ENCODE data around the gene PQBP1.
A peak's percentile ranks its signal among the peaks of the same experiment; 100 is the strongest.
"Not testable (repeated sequence)": the region's sequence is repeated elsewhere in the genome, so short reads cannot be mapped to it uniquely, and the experiment has no call there.

PQBP1 gene, protein sequence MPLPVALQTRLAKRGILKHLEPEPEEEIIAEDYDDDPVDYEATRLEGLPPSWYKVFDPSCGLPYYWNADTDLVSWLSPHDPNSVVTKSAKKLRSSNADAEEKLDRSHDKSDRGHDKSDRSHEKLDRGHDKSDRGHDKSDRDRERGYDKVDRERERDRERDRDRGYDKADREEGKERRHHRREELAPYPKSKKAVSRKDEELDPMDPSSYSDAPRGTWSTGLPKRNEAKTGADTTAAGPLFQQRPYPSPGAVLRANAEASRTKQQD

DNA sequence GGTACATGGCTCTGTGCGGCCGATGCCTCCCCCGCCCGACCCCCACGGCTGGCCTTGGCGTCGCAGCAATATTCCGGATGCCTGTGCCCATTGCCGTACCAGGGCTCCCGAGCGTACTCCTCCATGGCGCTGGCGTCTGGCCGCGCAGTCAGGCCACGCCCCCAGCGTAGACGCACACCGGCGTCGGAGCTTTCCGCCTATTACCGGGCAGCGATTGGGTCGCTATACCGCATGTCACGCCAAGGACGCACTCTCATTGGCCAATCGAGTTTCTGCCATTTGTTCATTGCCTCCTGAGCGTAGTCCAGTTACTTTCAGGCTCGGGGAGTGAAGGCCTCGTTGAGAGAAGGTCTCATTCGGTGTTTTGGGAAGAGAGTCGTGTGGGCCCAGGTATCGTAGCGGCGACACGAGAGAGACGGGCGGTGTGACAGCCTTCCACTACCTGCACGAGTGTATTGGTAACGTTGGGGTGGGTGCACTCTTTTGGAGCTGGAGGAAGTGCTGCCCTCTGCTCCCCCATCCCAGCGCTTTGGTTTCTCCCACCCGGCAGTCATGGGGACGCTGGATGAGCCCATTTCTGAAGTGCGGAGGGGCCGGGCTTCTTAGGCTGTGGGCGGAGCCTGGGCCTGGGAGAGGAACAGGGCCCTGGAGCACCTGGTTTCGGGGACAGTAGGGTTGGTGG lies at the start of gene PQBP1, which contains the start of gene TIMM17B:
PQBP1 (plus strand) TSS at position 306 of the 682 bp plus-strand sequence. CDS start 580 bp downstream, outside the sequence.
TIMM17B (minus strand) TSS at position 144 of the 682 bp plus-strand sequence; CDS start at position 125, 19 bp downstream.
- peak; percentile 92 for DNase-seq

DNA sequence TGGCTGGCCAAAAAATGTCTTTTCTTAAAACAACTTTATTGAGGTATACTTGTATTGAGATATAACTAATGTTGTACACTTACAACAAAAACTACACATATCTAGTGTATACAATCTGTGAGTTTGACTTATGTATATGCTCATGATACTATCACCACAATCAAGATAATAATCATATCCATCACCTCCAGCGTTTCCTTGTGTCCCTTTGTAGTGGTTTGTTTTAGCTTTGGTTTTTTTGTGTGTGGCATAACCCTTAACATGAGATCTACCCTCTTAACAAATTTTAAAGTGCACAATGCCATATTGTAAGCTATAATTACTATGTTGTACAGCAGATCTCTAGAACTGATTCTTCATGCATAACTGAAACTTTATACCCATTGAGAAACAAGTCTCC lies 48.9 kb upstream of the PQBP1 start:
- DNase-seq, result no peak

DNA sequence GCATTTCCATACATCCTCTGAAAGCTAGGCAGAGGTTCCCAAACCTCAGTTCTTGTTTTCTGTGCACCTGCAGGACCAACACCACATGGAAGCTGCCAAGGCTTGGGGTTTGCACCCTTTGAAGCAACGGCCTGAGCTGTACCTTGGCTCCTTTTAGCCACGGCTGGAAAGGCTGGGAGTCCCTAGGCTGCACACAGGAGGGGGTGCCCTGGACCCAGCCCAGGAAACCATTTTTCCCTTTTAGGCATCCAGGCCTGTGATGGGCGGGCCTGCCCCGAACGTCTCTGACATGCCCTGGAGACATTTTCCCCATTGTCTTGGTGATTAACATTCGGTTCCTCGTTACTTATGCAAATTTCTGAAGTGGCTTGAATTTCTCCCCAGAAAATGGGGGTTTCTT lies 44.9 kb upstream of the PQBP1 start:
- DNase-seq, result no peak

DNA sequence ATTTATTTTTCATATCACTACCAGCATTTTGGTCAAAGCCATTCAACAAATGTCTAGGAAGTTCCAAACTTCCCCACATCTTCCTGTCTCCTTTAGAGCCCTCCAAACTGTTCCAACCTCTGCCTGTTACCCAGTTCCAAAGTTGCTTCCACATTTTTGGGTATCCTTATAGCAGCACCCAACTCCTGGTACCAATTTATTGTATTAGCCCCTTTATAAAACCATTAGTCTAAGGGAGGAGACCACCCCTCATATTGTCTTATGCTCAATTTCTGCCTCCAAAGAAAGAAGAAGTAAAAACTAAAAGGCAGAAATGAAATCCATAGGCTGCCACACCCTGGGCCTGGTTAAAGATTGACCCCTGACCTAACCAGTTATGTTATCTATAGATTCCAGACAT lies 44.2 kb upstream of the PQBP1 start:
- not testable (repeated sequence) for DNase-seq

DNA sequence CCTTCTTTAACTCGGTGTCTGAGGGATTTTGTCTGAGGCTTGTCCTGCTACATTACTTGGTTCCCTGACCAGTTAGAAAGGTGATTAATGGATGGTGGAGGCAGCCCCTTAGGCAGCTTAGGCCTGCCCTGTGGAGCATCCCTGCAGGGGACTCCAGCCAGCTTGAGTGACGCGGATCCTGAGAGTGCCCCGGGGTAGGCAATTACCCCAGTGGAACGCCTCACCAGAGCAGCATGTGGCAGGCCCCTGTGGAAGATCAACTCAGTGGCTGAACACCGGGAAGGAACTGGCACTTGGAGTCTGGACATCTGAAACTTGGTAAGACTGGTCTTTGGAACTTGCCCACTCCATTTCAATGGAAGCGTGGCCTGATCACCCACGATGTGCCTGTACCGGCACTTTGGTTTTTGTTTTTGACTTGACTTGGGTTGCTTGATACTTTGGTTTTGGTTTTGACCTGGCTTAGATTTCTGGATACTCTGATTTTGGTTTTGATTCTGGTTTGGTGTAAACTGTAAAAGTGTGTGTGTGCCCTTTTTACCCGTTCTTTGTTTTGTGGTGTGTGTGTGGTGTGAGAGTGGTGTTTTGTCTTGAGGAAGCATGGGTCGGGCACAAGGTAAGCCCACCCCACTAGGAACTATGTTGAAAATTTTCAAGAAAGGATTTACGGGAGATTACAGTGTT lies 43.5 kb upstream of the PQBP1 start:
- DNase-seq, result not testable (repeated sequence)

DNA sequence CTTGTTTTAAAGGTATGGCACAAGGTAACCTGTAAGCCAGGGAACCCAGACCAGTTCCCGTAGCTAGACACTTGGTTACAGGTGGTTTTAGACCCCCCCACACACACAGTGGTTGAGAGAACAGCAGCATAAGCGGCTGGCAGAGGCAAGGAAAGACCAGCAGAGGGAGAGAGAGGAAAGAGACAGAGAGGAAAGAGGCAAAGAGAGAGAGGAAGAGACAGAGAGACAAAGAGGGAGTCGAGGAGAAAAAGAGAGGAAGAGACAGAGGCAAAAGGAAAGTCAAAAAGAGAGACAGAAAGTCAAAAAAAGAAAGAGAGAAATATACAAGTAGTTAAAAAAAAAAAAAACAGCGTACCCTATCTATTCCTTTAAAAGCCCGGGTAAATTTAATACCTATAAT lies 42.8 kb upstream of the PQBP1 start:
- no peak for DNase-seq

DNA sequence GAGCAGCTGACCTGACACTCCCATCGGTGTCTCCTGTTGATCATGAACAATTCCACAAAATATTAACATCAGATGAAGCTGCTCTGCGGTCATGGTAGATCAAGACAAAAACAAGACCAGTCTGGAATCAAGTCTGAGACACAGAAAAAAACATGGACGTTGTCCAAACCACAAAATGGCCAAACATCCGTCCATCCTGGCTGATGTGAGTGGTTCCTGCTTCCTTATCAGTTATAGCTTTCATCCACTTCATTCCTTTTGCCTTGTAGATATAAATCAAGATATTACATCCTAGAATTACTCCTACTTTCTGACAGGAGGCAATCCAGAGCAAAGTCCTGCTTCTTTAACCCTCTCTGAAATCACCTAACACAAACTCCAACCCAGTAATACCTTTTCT lies 33.5 kb upstream of the PQBP1 start:
- DNase-seq, result no peak

DNA sequence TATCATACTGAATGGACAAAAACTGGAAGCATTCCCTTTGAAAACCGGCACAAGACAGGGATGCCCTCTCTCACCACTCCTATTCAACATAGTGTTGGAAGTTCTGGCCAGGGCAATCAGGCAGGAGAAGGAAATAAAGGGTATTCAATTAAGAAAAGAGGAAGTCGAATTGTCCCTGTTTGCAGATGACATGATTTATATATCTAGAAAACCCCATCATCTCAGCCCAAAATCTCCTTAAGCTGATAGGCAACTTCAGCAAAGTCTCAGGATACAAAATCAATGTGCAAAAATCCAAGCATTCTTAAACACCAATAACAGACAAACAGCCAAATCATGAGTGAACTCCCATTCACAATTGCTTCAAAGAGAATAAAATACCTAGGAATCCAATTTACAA lies 25.7 kb upstream of the PQBP1 start:
- not testable (repeated sequence) for DNase-seq

DNA sequence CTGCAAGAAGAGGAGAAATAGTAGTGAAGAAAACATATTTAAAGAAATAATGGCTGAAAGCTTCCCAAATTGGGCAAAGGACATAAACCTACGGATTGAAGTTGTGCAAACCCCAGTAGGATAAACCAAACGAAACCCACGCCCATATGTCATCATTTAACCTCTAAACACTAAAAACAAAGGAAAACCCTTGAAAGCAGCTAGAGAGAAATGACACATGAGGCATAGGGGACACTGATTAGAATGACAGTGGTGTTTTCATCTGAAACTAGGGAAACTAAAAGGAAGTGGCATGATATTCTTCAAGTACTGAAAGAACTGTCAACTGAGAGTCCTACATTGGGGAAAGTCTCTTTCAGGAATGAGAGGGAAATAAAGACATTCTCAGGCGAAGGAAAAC lies 20.8 kb upstream of the PQBP1 start:
- not testable (repeated sequence) for DNase-seq

DNA sequence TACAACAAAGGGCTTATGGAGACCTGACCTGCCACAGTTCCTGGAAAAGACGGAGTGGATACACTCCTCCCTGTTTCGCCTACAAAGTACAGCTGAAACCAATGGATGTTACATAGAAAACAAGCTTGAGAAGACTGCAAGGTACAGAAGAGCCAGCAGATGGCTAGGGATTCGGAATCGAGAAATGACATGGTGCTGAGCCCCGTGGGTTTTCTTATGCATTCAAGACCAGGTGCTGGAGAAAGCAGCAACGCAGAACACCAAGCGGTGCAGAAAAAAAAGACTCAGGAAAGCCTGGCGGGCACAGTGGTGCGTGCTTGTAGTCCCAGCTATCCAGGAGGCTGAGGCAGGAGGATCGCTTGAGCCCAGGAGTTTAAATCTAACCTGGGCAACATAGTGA lies 14.0 kb upstream of the PQBP1 start:
- DNase-seq, result no peak

DNA sequence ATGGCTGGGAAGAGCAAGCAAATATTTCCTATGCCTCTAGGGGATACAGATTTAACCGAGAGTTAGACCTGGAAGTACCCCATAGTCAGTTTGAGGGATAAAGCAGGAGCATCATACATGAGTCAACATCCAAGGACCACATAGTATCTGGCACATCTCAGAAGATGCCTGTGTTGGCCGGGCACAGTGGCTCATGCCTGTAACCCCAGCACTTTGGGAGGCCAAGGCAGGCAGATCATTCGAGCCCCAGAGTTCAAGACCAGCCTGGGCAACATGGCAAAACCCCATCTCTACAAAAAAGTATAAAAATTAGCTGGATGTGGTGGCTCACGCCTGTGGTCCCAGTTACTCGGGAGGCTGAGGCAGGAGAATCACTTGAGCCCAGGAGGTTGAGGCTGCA lies 11.1 kb upstream of the PQBP1 start:
- not testable (repeated sequence) for DNase-seq

DNA sequence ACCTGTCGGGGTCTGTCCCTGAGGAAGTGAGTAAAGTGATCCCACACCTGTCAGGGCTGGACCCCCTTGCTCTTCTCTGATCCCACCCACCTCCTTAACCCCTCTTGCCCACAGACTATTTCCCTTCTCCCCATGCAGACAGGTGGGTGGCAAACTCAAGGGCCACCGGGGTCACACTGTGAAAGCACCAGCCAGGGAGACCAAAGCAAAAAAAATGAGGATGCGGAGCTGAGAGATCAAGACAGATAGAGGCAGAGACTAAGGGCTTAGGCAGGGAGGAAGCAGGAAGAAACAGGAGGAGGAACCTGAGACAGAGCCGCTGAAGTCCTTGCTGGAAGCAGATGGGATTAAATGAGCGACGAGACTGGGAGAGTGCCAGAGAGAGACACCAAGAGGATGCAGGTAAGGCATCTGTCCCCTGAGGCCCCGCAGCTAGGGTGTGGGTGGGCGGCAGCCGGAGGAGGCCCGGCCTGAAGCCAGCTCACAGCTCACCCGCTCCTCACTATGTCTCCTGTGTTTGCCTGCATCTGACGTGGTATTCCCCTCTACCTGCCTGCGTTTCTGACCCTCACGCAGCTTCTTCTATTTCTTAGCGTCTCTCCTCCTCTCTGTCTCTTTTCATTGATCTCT lies 7.3 kb upstream of the PQBP1 start:
- no peak for DNase-seq

DNA sequence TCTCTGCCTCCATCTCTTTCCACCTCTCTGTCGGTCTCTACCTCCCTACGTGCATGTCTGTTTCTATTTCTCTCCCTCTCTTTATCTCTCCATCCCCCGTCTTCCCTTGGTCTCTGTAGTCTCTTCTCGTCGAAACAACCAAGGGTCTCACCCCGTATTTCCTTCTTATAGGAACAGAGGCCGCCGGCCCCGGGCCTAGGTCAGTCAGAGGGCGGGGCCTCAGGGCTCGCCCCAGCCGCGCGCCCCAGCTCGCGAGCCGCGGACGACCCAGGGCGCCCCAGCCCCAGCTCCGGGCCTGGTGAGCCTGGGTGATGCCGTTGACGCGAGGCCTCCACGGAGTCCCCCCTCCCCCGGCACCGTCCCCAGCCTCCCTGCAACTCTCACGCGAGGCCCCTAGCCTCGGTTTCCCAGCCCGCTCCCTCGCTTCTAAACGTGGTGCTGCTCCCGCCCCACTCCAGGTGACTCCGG lies 6.8 kb upstream of the PQBP1 start:
- no peak for DNase-seq

DNA sequence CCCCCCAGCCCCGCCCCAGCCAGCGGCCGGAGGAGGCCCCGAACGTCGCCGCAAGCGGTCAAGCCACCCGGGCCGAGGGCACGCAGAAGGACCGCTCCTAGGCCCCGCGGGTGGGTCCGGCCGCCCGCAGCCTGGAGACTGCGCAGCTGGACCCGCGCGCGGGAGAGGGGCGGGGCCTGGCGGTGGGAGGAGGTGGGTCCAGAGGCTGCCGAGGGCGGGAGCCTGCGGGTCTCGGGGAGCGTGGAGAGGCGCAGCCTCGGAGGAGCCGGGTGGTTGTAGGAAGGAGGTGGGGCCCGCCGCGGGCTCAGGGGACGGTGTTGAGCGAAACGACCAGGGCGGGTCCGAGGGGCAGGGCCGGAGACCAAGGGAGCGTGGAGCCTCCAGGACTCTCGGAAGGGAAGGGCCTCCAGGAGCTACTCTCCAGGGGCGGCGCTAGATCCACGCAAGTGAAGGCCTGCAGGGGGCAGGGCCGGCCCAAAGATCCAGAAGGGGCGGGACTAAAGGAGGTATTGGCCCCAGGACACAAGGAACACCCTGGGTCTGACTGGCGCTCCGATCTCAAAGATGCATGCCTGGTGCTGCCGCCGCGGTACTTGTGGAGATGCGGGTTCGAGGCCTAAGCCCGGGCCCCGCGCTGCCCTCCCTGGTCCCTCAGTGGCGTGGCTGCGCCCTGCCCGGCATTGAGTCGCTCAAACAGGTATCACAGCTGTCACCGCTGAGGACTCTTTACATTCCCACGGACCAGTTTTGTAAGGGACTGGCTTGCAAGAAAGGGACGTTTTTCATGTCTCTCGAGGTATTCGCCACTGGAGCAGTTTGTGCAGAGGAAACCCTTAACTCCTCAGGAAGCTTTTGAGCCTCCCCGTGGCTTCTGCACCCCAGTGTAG lies 6.1 kb upstream of the PQBP1 start:
- peak; percentile 70 for DNase-seq

DNA sequence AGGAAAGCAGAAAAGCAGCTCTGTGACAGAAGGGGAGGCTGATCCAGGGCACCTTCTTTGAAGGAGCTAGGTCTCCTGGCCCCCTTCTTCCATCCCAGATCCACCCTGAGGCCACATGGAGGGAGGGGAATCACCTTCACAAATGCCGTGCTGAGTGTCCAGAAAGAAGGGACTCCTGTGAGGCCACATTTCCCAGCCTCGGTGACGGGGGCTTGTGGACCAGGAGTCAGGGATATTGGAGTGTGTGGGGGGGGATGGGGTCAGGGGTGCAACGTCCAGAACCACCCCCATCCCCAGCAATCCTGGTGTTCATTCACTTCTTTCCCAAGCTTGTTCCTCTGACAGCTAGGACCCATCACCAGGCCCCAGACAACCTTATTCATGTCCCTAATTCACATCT lies 4.8 kb upstream of the PQBP1 start:
- no peak for DNase-seq

DNA sequence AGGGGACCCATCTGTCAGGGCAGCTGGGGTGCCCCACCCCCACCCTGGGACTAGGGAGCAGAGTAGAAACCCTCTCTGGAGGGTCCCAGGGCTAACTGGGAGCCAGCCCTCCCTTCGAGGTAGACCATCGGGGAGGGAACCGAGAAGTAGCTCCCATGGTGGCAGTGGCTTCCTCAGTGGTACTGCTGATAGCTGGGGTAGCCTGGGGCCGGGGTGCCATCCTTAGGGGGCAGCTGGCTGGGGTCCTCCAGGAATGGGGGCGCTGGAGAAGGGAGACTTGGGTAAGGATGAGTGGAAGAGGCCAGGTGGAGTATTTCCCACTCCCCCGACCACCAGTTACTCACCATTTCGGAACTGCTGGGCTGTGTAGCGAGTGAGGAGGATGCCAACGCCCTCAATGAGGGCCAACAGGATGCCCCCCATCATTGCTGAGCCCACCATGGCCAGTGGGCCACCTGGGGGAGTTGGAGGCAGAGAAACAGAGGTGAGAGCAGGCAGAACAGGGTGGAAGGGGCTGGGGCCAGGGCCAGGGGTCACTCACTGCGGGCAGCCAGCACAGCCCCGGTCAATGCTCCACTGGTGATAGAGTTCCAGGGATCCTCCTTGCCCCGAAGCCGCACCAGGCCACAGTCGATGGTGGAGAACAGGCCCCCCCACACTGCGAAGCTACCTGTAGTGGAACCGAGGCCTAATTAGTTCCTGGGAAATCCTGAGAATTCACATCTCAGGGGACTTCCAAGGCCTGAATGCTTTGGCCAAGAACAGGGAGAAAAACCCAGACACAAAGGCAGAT lies 4.0 kb upstream of the PQBP1 start:
- no peak for DNase-seq

DNA sequence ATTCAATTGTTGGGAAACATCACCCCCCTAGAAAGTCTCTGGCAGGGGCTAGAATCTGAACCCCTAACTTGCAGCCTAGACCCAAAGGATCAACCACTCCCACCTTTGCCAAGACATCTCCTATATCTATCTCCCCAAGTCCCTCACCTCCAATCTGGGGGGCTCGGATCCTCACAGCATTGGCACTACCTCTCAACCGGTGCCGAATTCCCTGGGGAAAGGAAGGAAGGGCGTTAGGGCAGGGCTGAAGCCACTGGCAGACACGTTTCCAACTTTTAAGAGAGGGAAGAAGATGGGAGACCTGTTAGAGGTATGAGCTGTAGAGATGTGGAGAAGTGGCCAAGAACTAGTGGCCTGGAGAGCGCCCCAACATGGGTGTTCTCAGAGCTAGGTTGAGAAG lies 2.8 kb upstream of the PQBP1 start:
- no peak for DNase-seq

DNA sequence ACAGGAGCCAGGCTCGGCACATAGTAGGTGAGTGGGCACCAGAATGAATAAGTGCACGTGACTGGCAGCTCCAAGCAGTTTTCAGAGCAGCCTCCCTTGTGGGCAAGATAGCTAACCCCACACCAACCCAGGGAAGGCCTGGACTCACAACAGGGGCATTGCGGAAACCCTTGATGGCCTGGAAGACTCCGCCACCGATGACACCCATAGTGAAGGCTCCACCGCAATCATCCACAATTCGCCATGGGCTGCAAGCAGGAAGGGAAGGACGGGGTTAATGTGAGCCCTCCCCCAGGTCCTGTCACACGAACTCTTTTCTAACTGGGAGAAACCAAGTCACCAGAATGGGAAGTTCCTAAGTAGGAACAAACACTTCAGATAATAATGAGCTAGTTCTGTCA lies 1.1 kb upstream of the PQBP1 start:
- peak; percentile 9 for DNase-seq

DNA sequence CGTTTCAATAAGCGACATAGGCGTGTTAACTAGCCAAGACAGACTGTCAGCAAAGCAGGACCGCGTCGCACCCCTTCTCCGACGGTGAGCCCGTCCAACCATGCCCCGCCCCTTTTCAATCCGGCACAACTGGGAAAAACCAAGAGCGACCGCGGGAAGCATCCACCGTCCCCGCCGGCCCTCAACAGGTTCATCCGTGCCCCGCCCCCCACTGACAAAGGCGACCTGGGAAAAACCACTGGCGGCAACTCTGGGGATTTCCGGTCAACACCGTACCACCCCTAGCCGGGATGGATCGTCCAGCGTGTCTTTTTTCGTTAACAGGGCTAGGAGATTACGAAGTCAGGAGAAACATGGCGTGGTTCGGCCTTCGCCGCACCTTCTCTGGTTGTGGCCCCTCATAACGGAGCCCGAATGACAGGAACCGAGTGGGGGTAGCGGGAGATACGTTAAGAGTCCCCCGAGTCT lies 539 bp upstream of the PQBP1 start:
- peak; percentile 80 for DNase-seq

DNA sequence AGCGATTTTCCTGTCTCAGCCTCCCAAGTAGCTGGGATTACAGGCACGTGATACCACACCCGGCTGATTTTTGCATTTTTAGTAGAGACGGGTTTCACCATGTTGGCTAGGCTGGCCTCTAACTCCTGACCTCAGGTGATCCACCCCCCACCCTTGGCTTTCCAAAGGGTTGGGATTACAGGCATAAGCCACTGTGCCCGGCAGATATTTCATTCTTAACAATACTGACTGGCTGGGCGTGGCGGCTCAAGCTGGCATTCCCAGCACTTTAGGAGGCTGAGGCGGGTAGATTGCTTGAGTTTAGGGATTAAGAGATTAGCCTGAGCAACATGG lies 1.3 kb downstream of the PQBP1 start:
- no peak for DNase-seq

DNA sequence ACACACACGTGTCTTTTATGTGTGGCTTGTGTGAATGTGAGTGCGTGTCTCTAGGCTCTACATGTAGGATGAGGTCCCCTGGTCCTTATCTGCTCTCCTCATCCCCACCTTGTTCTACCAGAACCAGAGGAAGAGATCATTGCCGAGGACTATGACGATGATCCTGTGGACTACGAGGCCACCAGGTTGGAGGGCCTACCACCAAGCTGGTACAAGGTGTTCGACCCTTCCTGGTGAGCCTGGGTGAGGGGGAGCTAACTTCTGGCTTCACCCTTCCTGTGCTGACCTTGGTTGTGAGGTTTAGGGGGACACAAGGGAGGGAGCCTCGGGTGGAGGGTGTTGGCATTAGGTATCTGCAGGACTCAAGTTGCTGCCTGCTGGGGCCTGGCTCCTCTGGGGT lies 3.3 kb downstream of the PQBP1 start:
- DNase-seq, result no peak

DNA sequence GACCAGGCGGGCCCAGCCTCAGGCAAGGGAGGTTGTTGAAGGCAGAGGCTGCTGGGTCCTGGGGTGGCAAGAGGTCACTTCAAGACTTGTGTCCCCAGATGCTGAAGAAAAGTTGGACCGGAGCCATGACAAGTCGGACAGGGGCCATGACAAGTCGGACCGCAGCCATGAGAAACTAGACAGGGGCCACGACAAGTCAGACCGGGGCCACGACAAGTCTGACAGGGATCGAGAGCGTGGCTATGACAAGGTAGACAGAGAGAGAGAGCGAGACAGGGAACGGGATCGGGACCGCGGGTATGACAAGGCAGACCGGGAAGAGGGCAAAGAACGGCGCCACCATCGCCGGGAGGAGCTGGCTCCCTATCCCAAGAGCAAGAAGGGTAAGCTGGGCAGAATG lies 4.4 kb downstream of the PQBP1 start:
- DNase-seq, result no peak

All from COR-L47 (cell line).